GM12878 (cell line): Measurements from ENCODE around the gene COL15A1. TPM values are rescaled to one million over a fixed set of nuclear protein-coding genes. Genes with fewer than 3 reads are reported as not detected.

ENCODE experiments used
- ATAC-seq: fragments of 200-7000 bp; cut with Tn5 transposase; 3 replicates; pipeline ENCODE4 v1.9.1; 2020; ENCODE audit warnings: mild to moderate bottlenecking, moderate library complexity
- BruUV-seq: library from RNA; stranded (reverse); fragments of 400-500 nt; replicated peaks from 2 replicates; lab custom pipeline; 2021; lab: Mats Ljungman, UMichigan
- CTCF ChIA-PET: fragments of 300-600 bp; sonication (Branson Sonifier 250); formaldehyde crosslinking; extraction: SDS; loops from one replicate; lab custom pipeline; 2021; ENCODE audit warnings: inconsistent platforms; lab: Yijun Ruan, JAX
- POLR2A ChIA-PET: fragments of 350-600 bp; formaldehyde crosslinking; extraction: SDS; loops from one replicate; lab custom pipeline; 2021; ENCODE audit warnings: inconsistent platforms; lab: Charles Lee
- RAD21 ChIA-PET: fragments of 300-600 bp; sonication (Branson Sonifier 250); formaldehyde crosslinking; loops from one replicate; lab custom pipeline; 2023; ENCODE audit warnings: antibody characterized with exemption; ENCODE audit not compliant: unreplicated experiment; lab: Charles Lee
- SMC1A ChIA-PET: fragments of 300-600 bp; sonication (Branson Sonifier 250); formaldehyde crosslinking; loops from one replicate; lab custom pipeline; 2023; ENCODE audit not compliant: unreplicated experiment, uncharacterized antibody; lab: Charles Lee
- DNase-seq: peaks from one replicate; pipeline ENCODE4 v3.0.0-alpha.2; 2011; ENCODE audit warnings: low read depth, low spot score
- FAIRE-seq: peaks from 3 replicates; lab custom pipeline; 2011; peaks lifted over from hg19 to GRCh38; lab: Jason Lieb, UNC
- H2AFZ ChIP-seq: 2 replicates; pipeline ENCODE4 v1.6.0; 2011; ENCODE audit warnings: low read depth, low read length, control low read depth; ENCODE audit not compliant: control insufficient read depth
- H3K27ac ChIP-seq: 2 replicates; pipeline ENCODE4 v1.5.1; 2011; ENCODE audit warnings: control low read depth; ENCODE audit not compliant: control insufficient read depth, insufficient read depth
- H3K27me3 ChIP-seq, 2 experiments: replicated peaks in 1 of 2; 2 replicates each; pipeline versions ENCODE4 v1.6.0 to v1.6.1; 2011; ENCODE audit warnings: low read length in 1 of 2; ENCODE audit not compliant: control insufficient read depth in 2 of 2, insufficient read depth in 2 of 2
- H3K36me3 ChIP-seq, 2 experiments: 2 replicates each; pipeline ENCODE4 v1.5.1; 2011; ENCODE audit warnings: low read length in 1 of 2; ENCODE audit not compliant: control insufficient read depth in 2 of 2, insufficient read depth in 2 of 2
- H3K4me1 ChIP-seq: 2 replicates; pipeline ENCODE4 v1.6.1; 2011; ENCODE audit warnings: mild to moderate bottlenecking, low read length, moderate library complexity, mixed read lengths; ENCODE audit not compliant: control insufficient read depth, insufficient read depth
- H3K4me2 ChIP-seq: 2 replicates; pipeline ENCODE4 v1.6.0; 2011; ENCODE audit warnings: control low read depth; ENCODE audit not compliant: control insufficient read depth, insufficient read depth
- H3K4me3 ChIP-seq: fragments of 200-600 bp; sonication (generic); 2 replicates; pipeline ENCODE4 v1.5.1; 2016
- H3K79me2 ChIP-seq: 2 replicates; pipeline ENCODE4 v1.6.0; 2011; ENCODE audit warnings: low read length; ENCODE audit not compliant: control insufficient read depth, insufficient read depth
- H3K9ac ChIP-seq: 2 replicates; pipeline ENCODE4 v1.8.0; 2011; ENCODE audit warnings: low read length, control low read depth, mixed read lengths; ENCODE audit not compliant: control insufficient read depth, insufficient read depth
- H3K9me3 ChIP-seq: replicated peaks from 3 replicates; pipeline ENCODE4 v1.5.1; 2011; ENCODE audit warnings: mild to moderate bottlenecking, low read length; ENCODE audit not compliant: control insufficient read depth, insufficient read depth
- H4K20me1 ChIP-seq: 2 replicates; pipeline ENCODE4 v1.6.0; 2011; ENCODE audit not compliant: control insufficient read depth, insufficient read depth
- BHLHE40 ChIP-seq, 2 experiments: fragments of 450-650 bp in 1 of 2; IDR thresholded peaks; 2 replicates each; pipeline ENCODE4 v1.6.1; 2011 to 2017; ENCODE audit warnings: low read depth in 2 of 2, borderline replicate concordance in 1 of 2, improper control_type of control experiment in 1 of 2, low read length in 1 of 2, mild to moderate bottlenecking in 1 of 2
- CEBPB ChIP-seq, 2 experiments: fragments of 150-350 bp in 1 of 2; IDR thresholded peaks; 2 replicates each; pipeline ENCODE4 v1.6.1; 2012 to 2014; ENCODE audit warnings: low read depth in 2 of 2, low read length in 2 of 2, borderline replicate concordance in 1 of 2, inconsistent platforms in 1 of 2
- CREB1 ChIP-seq: IDR thresholded peaks from 2 replicates; pipeline ENCODE4 v1.6.1; 2012; ENCODE audit warnings: low read depth, mild to moderate bottlenecking, inconsistent platforms
- MTA2 ChIP-seq: fragments of 450-650 bp; IDR thresholded peaks from 2 replicates; pipeline ENCODE4 v1.6.1; 2016; ENCODE audit warnings: low read depth, mild to moderate bottlenecking, moderate library complexity
- NFIC ChIP-seq: IDR thresholded peaks from 2 replicates; pipeline ENCODE4 v1.6.1; 2012; ENCODE audit warnings: low read depth, mild to moderate bottlenecking, inconsistent platforms, low read length, moderate library complexity
- NKRF ChIP-seq: fragments of 450-650 bp; conservative IDR thresholded peaks from 2 replicates; pipeline ENCODE4 v1.6.1; 2017; ENCODE audit warnings: mild to moderate bottlenecking, moderate library complexity
- RCOR1 ChIP-seq: conservative IDR thresholded peaks from 2 replicates; pipeline ENCODE4 v1.6.1; 2012; ENCODE audit warnings: low read depth, low read length, improper control_type of control experiment
- SP1 ChIP-seq: IDR thresholded peaks from one replicate; pipeline ENCODE4 v1.6.1; 2011; ENCODE audit warnings: low read depth, low read length
- SREBF1 ChIP-seq: IDR thresholded peaks from 2 replicates; pipeline ENCODE4 v1.6.1; 2012; ENCODE audit warnings: mild to moderate bottlenecking, low read length
- SUPT20H ChIP-seq: IDR thresholded peaks from 2 replicates; pipeline ENCODE4 v1.6.1; 2011; ENCODE audit warnings: low read depth, mild to moderate bottlenecking, low read length, moderate library complexity, borderline replicate concordance; ENCODE audit not compliant: control insufficient read depth
- TARDBP ChIP-seq: IDR thresholded peaks from 2 replicates; pipeline ENCODE4 v1.6.1; 2016; ENCODE audit warnings: borderline replicate concordance
- ZBTB40 ChIP-seq: fragments of 450-650 bp; IDR thresholded peaks from 2 replicates; pipeline ENCODE4 v1.6.1; 2016; ENCODE audit warnings: mild to moderate bottlenecking, moderate library complexity, borderline replicate concordance
- ZNF274 ChIP-seq: IDR thresholded peaks from one replicate; pipeline ENCODE4 v1.8.0; 2011; ENCODE audit not compliant: insufficient read length, insufficient read depth
- WGBS: methylation state at CpG from one replicate; pipeline ENCODE4 v1.1.6; 2016; ENCODE audit warnings: low lambda C conversion rate; ENCODE audit not compliant: insufficient replicate concordance, insufficient coverage; ENCODE audit errors: missing lambda C conversion rate; 5-methylcytosine and 5-hydroxymethylcytosine counted together
- in situ Hi-C: fragments of 300-500 bp; cut with MboI; formaldehyde crosslinking; loops from 9 replicates; pipeline ENCODE4 v1.14.3; 2018; ENCODE audit warnings: mixed read lengths
- intact Hi-C: fragments of 100-400 bp; cut with micrococcal nuclease; formaldehyde crosslinking; loops from one replicate; pipeline ENCODE4 v1.14.2; 2022; ENCODE audit not compliant: unreplicated experiment
- polyA plus RNA-seq, 11 experiments: library from polyadenylated mRNA; depleted of rRNA in 4 of 11; unstranded in 6 of 11; stranded (reverse) in 5 of 11; fragments of >200 nt; fragmentation: Nextera tagmentation in 4 of 11; fragmentation: Illumina TruSeq in 1 of 11; extraction: Ambion mirVana in 4 of 11; extraction: Trizol in 1 of 11; gene quantifications; 1 replicate in 1 of 11; 2 replicates in 10 of 11; pipeline versions ENCODE4 v1.2.1 to v1.2.3, GENCODE V29; 2011 to 2016; ENCODE audit warnings: inconsistent platforms in 2 of 11, missing spikeins in 2 of 11, low read depth in 1 of 11
- total RNA-seq, 4 experiments: library from RNA; depleted of rRNA in 3 of 4; stranded (reverse); fragments of >200 nt in 3 of 4; fragmentation: Illumina TruSeq in 1 of 4; extraction: Trizol in 1 of 4; gene quantifications; 2 replicates each; pipeline versions ENCODE4 v1.2.1 to v1.2.3, GENCODE V29; 2013 to 2021

The COL15A1 gene
- total and polyA plus RNA-seq, 10 of the 15 experiments (the other 5 are each of a cell fraction or from before 2014, with no cell fraction given): 0.01 to 0.28 (median 0.06) TPM; not detected in 2

DNA sequence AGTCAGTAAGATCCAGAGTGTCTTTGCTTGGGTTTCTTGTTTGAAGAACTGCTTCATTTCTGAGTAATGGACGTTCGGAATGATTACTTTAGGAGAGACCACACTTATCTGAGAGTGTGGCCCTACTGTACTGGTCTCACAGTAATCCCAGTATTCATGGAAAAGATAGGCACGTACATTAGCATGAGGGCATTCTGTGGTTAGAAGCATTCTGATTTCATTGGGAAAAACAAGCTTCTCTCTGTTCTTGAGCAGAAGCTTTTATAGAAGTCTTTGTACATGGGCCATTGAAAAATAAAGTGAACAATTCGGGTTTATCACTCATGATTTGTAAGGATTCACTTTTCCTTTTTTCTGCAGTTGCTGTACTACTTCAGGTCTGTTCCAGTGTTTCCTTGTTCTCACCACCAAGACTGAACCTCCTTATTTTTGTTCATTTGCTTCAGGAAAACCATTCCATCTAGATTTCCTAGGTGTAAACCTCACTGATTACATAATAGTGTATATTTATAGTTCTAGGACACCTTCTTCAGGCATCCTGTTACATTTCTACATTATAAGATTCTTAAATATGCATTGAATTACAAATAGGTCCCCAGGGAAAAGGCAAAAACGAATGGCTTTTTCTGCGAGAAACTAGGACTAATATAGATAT, 171.3 kb downstream of the COL15A1 start:
- CTCF ChIA-PET: interaction anchor here (1.8 kb wide), 1 partner anchor 9 kb away, joined by 8 read pairs; no protein-coding TSS in a partner anchor
- POLR2A ChIA-PET: interaction anchor here (1.1 to 2.3 kb wide), 3 partner anchors 10 to 18 kb away, joined by 3 to 11 read pairs (median 4); partner anchors contain the start of gene TGFBR1
- FAIRE-seq (no peak), DNase-seq (no peak), ATAC-seq (no peak)
- no peaks in the 10 kb centered on the region for H4K20me1 ChIP-seq
- H3K79me2 ChIP-seq: peaks cover 23% of the 10 kb centered on the region
- H3K9ac ChIP-seq: no peak overlapping the region
- intact Hi-C loops: no loop called here
- 97% methylated on average over 6 of the region's 6 CpGs for WGBS
- no TSS peak for BruUV-seq
- no peak overlapping the region for H3K27ac ChIP-seq
- in situ Hi-C loops: no loop called here
- RAD21 ChIA-PET: interaction anchor here (1.3 to 2.3 kb wide), 3 partner anchors 9 to 15 kb away, joined by 3 to 6 read pairs (median 3); no protein-coding TSS in a partner anchor
- H3K4me1 ChIP-seq: peaks cover 16% of the 10 kb centered on the region
- H3K4me2 ChIP-seq: no peak overlapping the region
- H3K9me3 ChIP-seq: no peaks in the 10 kb centered on the region
- no peak overlapping the region for H2AFZ ChIP-seq
- SMC1A ChIA-PET: interaction anchor here (1.8 to 2.8 kb wide), 4 partner anchors 9 to 15 kb away, joined by 8 to 12 read pairs (median 11); partner anchors contain the start of gene TGFBR1
- H3K27me3 ChIP-seq: no peaks in the 10 kb centered on the region
- H3K4me3 ChIP-seq: no peak overlapping the region
- H3K36me3 ChIP-seq: no peaks in the 10 kb centered on the region
- TF ChIP-seq CEBPB (IDR thresholded peaks at IDR 0.05; ENCODE audit: borderline replicate concordance in 1 of 2, low read depth in 2 of 2, low read length in 2 of 2) (no peak), ZNF274 (no peak), MTA2 (no peak), SREBF1 (no peak), SP1 (no peak), CREB1 (no peak), NFIC (no peak), SUPT20H (no peak), ZBTB40 (no peak), BHLHE40 (IDR thresholded peaks at IDR 0.05; ENCODE audit: borderline replicate concordance in 1 of 2, low read depth in 2 of 2, low read length in 1 of 2) (no peak), TARDBP (no peak), RCOR1 (no peak), NKRF (no peak)
